Lung (tissue), 12 donors: ENCODE data around the gene STXBP5L. TPM values are rescaled to one million over a fixed set of nuclear protein-coding genes. Genes with fewer than 3 reads are reported as not detected.
"Not testable (repeated sequence)": the region's sequence is repeated elsewhere in the genome, so short reads cannot be mapped to it uniquely, and the experiment has no call there.

Experiments
- ATAC-seq: fragments of 200-7000 bp; cut with Tn5 transposase; one replicate; pipeline ENCODE4 v1.9.1; 2020; ENCODE audit warnings: moderate number of reproducible peaks; ENCODE audit not compliant: insufficient read depth, low FRiP score
- DNase-seq, 3 donors: peaks; one replicate each; pipeline ENCODE4 v3.0.0-alpha.2; 2013 to 2017
- H3K27ac ChIP-seq, 2 donors: one replicate each; pipeline ENCODE4 v1.5.1; 2013; ENCODE audit warnings: mild to moderate bottlenecking in 2 of 2, moderate library complexity in 2 of 2, control low read depth in 1 of 2, inconsistent platforms in 1 of 2, low read depth in 1 of 2, low read length in 1 of 2
- H3K27me3 ChIP-seq, 3 donors: one replicate each; pipeline ENCODE4 v1.5.1; 2013; ENCODE audit warnings: low read length in 2 of 3; ENCODE audit not compliant: control insufficient read depth in 3 of 3, insufficient read depth in 3 of 3
- H3K36me3 ChIP-seq, 4 donors: one replicate each; pipeline ENCODE4 v1.5.1; 2013; ENCODE audit warnings: low read length in 4 of 4, mild to moderate bottlenecking in 1 of 4, moderate library complexity in 1 of 4; ENCODE audit not compliant: control insufficient read depth in 4 of 4, insufficient read depth in 4 of 4
- H3K4me1 ChIP-seq, 5 donors: one replicate each; pipeline ENCODE4 v1.5.1; 2013; ENCODE audit warnings: low read length in 5 of 5, mild to moderate bottlenecking in 2 of 5, moderate library complexity in 1 of 5; ENCODE audit not compliant: control insufficient read depth in 5 of 5, insufficient read depth in 5 of 5
- H3K4me3 ChIP-seq: one replicate; pipeline ENCODE4 v1.5.1; 2013; ENCODE audit warnings: mild to moderate bottlenecking, control low read depth, moderate library complexity
- H3K9ac ChIP-seq, 2 donors: one replicate each; pipeline ENCODE4 v1.5.1; 2013; ENCODE audit warnings: low read length in 2 of 2, control low read depth in 1 of 2; ENCODE audit not compliant: insufficient read depth in 1 of 2
- H3K9me3 ChIP-seq, 4 donors: one replicate each; pipeline ENCODE4 v1.5.1; 2013; ENCODE audit warnings: low read length in 3 of 4, mild to moderate bottlenecking in 1 of 4, moderate library complexity in 1 of 4; ENCODE audit not compliant: control insufficient read depth in 4 of 4, insufficient read depth in 3 of 4
- WGBS, 2 donors: extraction: QIAGEN DNeasy Blood & Tissue Kit; methylation state at CpG; one replicate each; pipeline ENCODE4 v1.1.7; 2013; 5-methylcytosine and 5-hydroxymethylcytosine counted together
- polyA plus RNA-seq, 2 donors: library from polyadenylated mRNA; stranded (reverse); fragments of 200-250 nt; gene quantifications; one replicate each; pipeline ENCODE4 v1.2.1, GENCODE V29; 2013
- total RNA-seq, 2 donors: library from RNA; depleted of rRNA in 1 of 2; stranded (reverse); fragments of >200 nt in 1 of 2; gene quantifications; one replicate each; pipeline ENCODE4 v1.2.1, GENCODE V29; 2014 to 2021
- TF ChIP-seq, protein P1 (sequence below): IDR thresholded peaks from 2 replicates; pipeline ENCODE4 v1.5.1; 2012; ENCODE audit warnings: mild to moderate bottlenecking; ENCODE audit errors: control extremely low read depth, extremely low read depth
- donor health status: control.
- donor health status: control.
- donor health status: Bipolar disorder and iron deficiency.
- donor health status: healthy.
- donor health status: DM: yes; HTN: yes; CAD: no.

The STXBP5L gene
- total and polyA plus RNA-seq, 4 donors = 0.26 TPM; not detected in 3

DNA sequence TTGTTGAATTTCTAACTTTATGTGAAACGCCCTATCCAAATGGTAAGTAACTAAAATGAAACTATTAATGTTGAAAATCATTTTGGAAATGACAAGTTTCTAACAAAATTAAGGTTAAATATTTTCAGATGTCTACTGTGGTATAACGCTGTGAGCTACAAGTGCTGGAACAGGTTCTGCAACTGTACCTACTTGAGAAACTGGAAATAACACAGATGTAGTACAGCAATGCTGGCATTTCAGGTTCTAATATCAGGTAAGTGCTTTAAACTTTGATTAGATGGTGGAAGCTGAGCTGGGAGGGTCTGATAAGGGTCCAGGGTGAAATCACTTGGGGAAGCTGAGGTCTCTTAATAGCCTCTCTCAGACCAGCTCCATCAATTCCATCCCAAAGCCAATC is 315.1 kb downstream of the STXBP5L start:
- DNase-seq (peak; percentile 23 to 81 (median 46)), ATAC-seq (no peak)
- Histone ChIP-seq H3K9ac (no peak overlapping the region), H3K27me3 (no peaks in the 10 kb centered on the region), H3K27ac (no peak overlapping the region), H3K4me1 (no peaks in the 10 kb centered on the region), H3K4me3 (no peak overlapping the region), H3K9me3 (no peaks in the 10 kb centered on the region), H3K36me3 (no peaks in the 10 kb centered on the region)
- TF ChIP-seq, protein P1, sequence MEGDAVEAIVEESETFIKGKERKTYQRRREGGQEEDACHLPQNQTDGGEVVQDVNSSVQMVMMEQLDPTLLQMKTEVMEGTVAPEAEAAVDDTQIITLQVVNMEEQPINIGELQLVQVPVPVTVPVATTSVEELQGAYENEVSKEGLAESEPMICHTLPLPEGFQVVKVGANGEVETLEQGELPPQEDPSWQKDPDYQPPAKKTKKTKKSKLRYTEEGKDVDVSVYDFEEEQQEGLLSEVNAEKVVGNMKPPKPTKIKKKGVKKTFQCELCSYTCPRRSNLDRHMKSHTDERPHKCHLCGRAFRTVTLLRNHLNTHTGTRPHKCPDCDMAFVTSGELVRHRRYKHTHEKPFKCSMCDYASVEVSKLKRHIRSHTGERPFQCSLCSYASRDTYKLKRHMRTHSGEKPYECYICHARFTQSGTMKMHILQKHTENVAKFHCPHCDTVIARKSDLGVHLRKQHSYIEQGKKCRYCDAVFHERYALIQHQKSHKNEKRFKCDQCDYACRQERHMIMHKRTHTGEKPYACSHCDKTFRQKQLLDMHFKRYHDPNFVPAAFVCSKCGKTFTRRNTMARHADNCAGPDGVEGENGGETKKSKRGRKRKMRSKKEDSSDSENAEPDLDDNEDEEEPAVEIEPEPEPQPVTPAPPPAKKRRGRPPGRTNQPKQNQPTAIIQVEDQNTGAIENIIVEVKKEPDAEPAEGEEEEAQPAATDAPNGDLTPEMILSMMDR = no peak
- WGBS, 2 donors = 57 to 81% methylated on average over 2 of the region's 2 CpGs

- no peak overlapping the region for H3K4me3 ChIP-seq
- H3K4me1 ChIP-seq = no peaks in the 10 kb centered on the region
- TF ChIP-seq, protein P1 = no peak
- no peaks in the 10 kb centered on the region for H3K36me3 ChIP-seq
- ATAC-seq (no peak), DNase-seq (no peak)
- H3K27me3 ChIP-seq = no peaks in the 10 kb centered on the region
- WGBS, 2 donors = 28 to 48% methylated on average over 1 of the region's 1 CpG
- H3K27ac ChIP-seq = no peak overlapping the region
- H3K9me3 ChIP-seq = no peaks in the 10 kb centered on the region
- H3K9ac ChIP-seq = no peak overlapping the region
Measured at GRCh38 chr3:121228971-121229370, 321.0 kb downstream of the STXBP5L start.

DNA sequence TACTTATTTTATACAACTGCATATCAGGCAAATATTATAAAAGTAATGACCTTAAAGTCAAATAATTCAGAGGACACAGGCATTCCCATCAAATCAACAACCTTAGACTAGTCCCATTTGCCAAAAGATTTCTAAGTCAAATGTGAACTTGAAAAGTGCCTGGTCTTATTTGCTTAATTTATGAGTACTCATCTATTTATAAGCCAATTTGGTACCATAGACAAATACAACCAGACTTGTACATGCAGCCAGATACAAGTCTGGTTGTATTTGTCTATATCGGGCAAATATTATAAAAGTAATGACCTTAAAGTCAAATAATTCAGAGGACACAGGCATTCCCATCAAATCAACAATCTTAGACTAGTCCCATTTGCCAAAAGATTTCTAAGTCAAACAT is 322.2 kb downstream of the STXBP5L start:
- 90 to 92% methylated on average over 1 of the region's 1 CpG for WGBS, 2 donors
- DNase-seq = not testable (repeated sequence)

DNA sequence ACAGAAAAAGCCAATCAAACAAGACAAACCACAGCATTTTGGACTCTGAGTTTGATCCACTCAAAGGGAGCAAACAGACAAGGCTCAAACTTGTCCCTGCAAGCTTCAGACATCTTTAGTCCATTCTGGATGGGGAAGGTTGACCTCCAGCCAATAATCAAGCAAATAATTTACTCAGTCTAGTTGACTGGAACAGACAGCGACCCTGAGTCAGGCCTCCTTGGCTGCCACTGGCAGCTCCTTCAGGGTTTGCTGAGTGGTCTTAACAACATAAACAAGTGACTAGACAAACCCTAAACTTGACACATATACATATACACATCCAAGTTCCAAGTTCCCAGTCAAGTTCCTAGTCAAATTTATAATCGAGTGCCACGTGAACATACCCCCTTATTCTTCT is 323.9 kb downstream of the STXBP5L start:
- H3K9me3 ChIP-seq = no peaks in the 10 kb centered on the region
- H3K4me1 ChIP-seq = no peaks in the 10 kb centered on the region
- DNase-seq = no peak
- no peak overlapping the region for H3K9ac ChIP-seq
- 67 to 83% methylated on average over 3 of the region's 3 CpGs for WGBS, 2 donors
- TF ChIP-seq, protein P1 = no peak
- H3K27me3 ChIP-seq = no peaks in the 10 kb centered on the region
- ATAC-seq = no peak
- H3K27ac ChIP-seq = no peak overlapping the region
- no peak overlapping the region for H3K4me3 ChIP-seq
- no peaks in the 10 kb centered on the region for H3K36me3 ChIP-seq

More for the DNA sequence above, 322.2 kb downstream of the STXBP5L start:
- not testable (repeated sequence) for H3K4me3 ChIP-seq, H3K9ac ChIP-seq, H3K9me3 ChIP-seq, H3K36me3 ChIP-seq, H3K27me3 ChIP-seq, H3K27ac ChIP-seq, H3K4me1 ChIP-seq, ATAC-seq
